Measurements from ENCODE around the gene WDR6.

The WDR6 gene

DNA sequence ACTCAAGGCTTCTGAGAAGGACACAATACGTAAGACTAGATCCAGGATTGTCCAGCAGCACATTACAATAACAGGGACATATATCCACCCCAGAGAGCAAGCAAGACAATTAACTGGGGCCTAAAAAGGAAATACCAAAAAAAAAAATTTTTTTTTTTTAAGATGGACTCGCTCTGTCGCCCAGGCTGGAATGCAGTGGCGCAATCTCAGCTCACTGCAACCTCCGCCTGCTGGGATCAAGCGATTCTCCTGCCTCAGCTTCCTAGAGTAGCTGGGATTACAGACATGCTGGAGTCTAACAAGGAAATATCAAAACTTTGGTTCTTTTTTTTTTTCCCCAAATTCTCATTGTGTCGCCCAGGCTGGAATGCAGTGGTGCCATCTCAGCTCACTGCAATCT lies 50.8 kb downstream of the WDR6 start:
- TF ChIP-seq SIN3A (IDR thresholded peaks at IDR 0.05; ENCODE audit: borderline replicate concordance, insufficient read depth, low read length) (no peak), POLR2AphosphoS5 (IDR thresholded peaks at IDR 0.05; ENCODE audit: low read depth, low read length) (no peak), FOXP2 (optimal IDR thresholded peaks at IDR 0.05; ENCODE audit: borderline replicate concordance, extremely low read depth, extremely low read length, insufficient read depth) (no peak)
